NCI-H1092 (cell line): ENCODE data around the gene PDS5B.

Source experiments
- DNase-seq: peaks from one replicate; lab custom pipeline; 2025; lab: John Stamatoyannopoulos, UW

Gene PDS5B

GRCh38 chr13:32588736-32589135 is 2.5 kb downstream of the PDS5B start:
- DNase-seq, result no peak

GRCh38 chr13:32589471-32589870 is 3.2 kb downstream of the PDS5B start:
- no peak for DNase-seq

GRCh38 chr13:32590266-32590665 is 4.0 kb downstream of the PDS5B start:
- DNase-seq, result no peak

GRCh38 chr13:32592082-32592481 is 5.8 kb downstream of the PDS5B start:
- DNase-seq, result no peak

GRCh38 chr13:32594157-32594738 is 8.0 kb downstream of the PDS5B start:
- no peak for DNase-seq

GRCh38 chr13:32595306-32595705 is 9.1 kb downstream of the PDS5B start:
- DNase-seq, result no peak

- no peak for DNase-seq
Observed at GRCh38 chr13:32600890-32601289, 14.6 kb downstream of the PDS5B start.

GRCh38 chr13:32609428-32609827 is 23.2 kb downstream of the PDS5B start:
- DNase-seq, result no peak

GRCh38 chr13:32610538-32610937 is 24.3 kb downstream of the PDS5B start:
- DNase-seq, result no peak

- no peak for DNase-seq
Observed at GRCh38 chr13:32610977-32611376, 24.7 kb downstream of the PDS5B start.

- no peak for DNase-seq
Observed at GRCh38 chr13:32616883-32617511, 30.7 kb downstream of the PDS5B start.

- DNase-seq, result no peak
Observed at GRCh38 chr13:32622827-32623226, 36.6 kb downstream of the PDS5B start.

GRCh38 chr13:32624441-32624840 is 38.2 kb downstream of the PDS5B start:
- no peak for DNase-seq

- DNase-seq, result no peak
Observed at GRCh38 chr13:32627793-32628192, 41.5 kb downstream of the PDS5B start.

- DNase-seq, result no peak
Observed at GRCh38 chr13:32629313-32629712, 43.1 kb downstream of the PDS5B start.

- DNase-seq, result no peak
Observed at GRCh38 chr13:32629866-32630265, 43.6 kb downstream of the PDS5B start.

GRCh38 chr13:32632343-32632909 is 46.2 kb downstream of the PDS5B start:
- no peak for DNase-seq

GRCh38 chr13:32636711-32637110 is 50.5 kb downstream of the PDS5B start:
- DNase-seq, result no peak

GRCh38 chr13:32638739-32639138 is 52.5 kb downstream of the PDS5B start:
- no peak for DNase-seq

- DNase-seq, result no peak
Observed at GRCh38 chr13:32639502-32640105, 53.4 kb downstream of the PDS5B start.

GRCh38 chr13:32642316-32642715 is 56.1 kb downstream of the PDS5B start:
- no peak for DNase-seq

- DNase-seq, result no peak
Observed at GRCh38 chr13:32642858-32643257, 56.6 kb downstream of the PDS5B start.

- DNase-seq, result no peak
Observed at GRCh38 chr13:32645854-32646253, 59.6 kb downstream of the PDS5B start.
